Measurements from ENCODE around the gene RUBCNL. TPM values are rescaled to one million over a fixed set of nuclear protein-coding genes. Genes with fewer than 3 reads are reported as not detected.

The RUBCNL gene
- total RNA-seq, 1 experiment from 2014 or later, result 1.4 TPM

DNA sequence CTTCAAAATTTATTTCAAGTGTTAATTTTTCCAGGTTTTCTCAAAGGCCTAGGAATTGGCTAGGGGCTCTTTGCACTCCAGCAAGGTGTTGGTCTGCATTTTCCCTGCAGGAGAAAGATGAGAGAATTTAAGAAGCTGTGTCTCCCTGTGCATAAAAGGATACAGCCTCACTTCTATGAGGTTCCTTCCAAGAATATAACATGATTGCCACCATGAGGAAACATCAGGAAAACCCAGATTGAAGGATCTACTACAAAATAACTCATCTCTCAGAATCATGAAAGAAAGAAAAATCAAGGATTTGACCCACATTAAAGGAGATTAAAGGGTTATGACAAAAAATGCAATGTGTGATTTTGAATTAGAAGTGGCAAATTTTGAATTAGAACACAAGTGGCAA lies 69.9 kb downstream of the RUBCNL start:
- Histone ChIP-seq H4K5ac (ENCODE audit: insufficient read length, low read depth, low read length) (no peak overlapping the region), H3K27me3 (ENCODE audit: insufficient read depth, low read length) (no peaks in the 10 kb centered on the region), H3K4ac (ENCODE audit: low read depth, low read length) (no peak overlapping the region), H2AFZ (ENCODE audit: low read length) (no peak overlapping the region), H3K14ac (ENCODE audit: insufficient read depth, low read length) (no peak overlapping the region), H3K4me1 (ENCODE audit: insufficient read depth, low read length) (no peaks in the 10 kb centered on the region), H4K20me1 (ENCODE audit: control insufficient read depth, insufficient read depth, insufficient read length) (no peaks in the 10 kb centered on the region), H3K9ac (ENCODE audit: extremely low read depth, insufficient read length, low read length) (no peak overlapping the region), H2AK5ac (ENCODE audit: insufficient read length, low read length) (no peak overlapping the region), H3K56ac (ENCODE audit: insufficient read length, low read depth, low read length) (no peak overlapping the region), H3K23me2 (ENCODE audit: insufficient read length, low read depth, low read length, poor library complexity, severe bottlenecking) (no peaks in the 10 kb centered on the region), H3K27ac (ENCODE audit: insufficient read length, low read depth, low read length) (no peak overlapping the region), H3K9me3 (ENCODE audit: control insufficient read depth, low read depth, low read length) (no peaks in the 10 kb centered on the region), H3T11ph (ENCODE audit: low read length) (no peak overlapping the region), H2BK15ac (ENCODE audit: low read depth, low read length) (no peak overlapping the region), H3K18ac (ENCODE audit: insufficient read length, low read depth, low read length) (no peak overlapping the region), H2BK12ac (ENCODE audit: insufficient read length, low read depth, low read length) (no peak overlapping the region), H4K8ac (replicated peaks; ENCODE audit: insufficient read length, low read depth, low read length) (no peak overlapping the region), H4K91ac (ENCODE audit: insufficient read length, low read depth, low read length) (no peak overlapping the region), H2BK5ac (ENCODE audit: insufficient read length, low read length) (no peak overlapping the region), H3K79me2 (ENCODE audit: insufficient read depth, low read length) (no peaks in the 10 kb centered on the region), H3K4me2 (ENCODE audit: insufficient read depth, insufficient read length, low read length) (no peak overlapping the region), H3K79me1 (ENCODE audit: insufficient read depth, low read depth, low read length, poor library complexity, severe bottlenecking) (no peaks in the 10 kb centered on the region), H2BK120ac (ENCODE audit: low read depth, low read length, poor library complexity, severe bottlenecking) (no peak overlapping the region), H2BK20ac (ENCODE audit: low read depth, low read length, poor library complexity, severe bottlenecking) (no peak overlapping the region), H3K23ac (ENCODE audit: insufficient read length, low read depth, low read length) (no peak overlapping the region)
- TF ChIP-seq, protein P1, sequence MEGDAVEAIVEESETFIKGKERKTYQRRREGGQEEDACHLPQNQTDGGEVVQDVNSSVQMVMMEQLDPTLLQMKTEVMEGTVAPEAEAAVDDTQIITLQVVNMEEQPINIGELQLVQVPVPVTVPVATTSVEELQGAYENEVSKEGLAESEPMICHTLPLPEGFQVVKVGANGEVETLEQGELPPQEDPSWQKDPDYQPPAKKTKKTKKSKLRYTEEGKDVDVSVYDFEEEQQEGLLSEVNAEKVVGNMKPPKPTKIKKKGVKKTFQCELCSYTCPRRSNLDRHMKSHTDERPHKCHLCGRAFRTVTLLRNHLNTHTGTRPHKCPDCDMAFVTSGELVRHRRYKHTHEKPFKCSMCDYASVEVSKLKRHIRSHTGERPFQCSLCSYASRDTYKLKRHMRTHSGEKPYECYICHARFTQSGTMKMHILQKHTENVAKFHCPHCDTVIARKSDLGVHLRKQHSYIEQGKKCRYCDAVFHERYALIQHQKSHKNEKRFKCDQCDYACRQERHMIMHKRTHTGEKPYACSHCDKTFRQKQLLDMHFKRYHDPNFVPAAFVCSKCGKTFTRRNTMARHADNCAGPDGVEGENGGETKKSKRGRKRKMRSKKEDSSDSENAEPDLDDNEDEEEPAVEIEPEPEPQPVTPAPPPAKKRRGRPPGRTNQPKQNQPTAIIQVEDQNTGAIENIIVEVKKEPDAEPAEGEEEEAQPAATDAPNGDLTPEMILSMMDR (conservative IDR thresholded peaks at IDR 0.05), result no peak
- Mint-ChIP-seq H3K27me3 (ENCODE audit: low read depth) (peaks cover 7% of the 10 kb centered on the region), H3K4me3 (no peak overlapping the region), H3K27ac (no peak overlapping the region), H3K36me3 (ENCODE audit: insufficient read depth in 1 of 3, low read depth in 3 of 3) (no peaks in the 10 kb centered on the region), H3K4me1 (peaks cover 3 to 10% of the 10 kb centered on the region in 2 experiments), H3K9me3 (no peaks in the 10 kb centered on the region; a peak in 1 of 5 replicates)
- DNase-seq, result no peak
